Fibroblast of skin of abdomen (primary cell): ENCODE measurements around the gene ZCCHC2. TPM values are rescaled to one million over a fixed set of nuclear protein-coding genes. Genes with fewer than 3 reads are reported as not detected.

ENCODE experiments used
- DNase-seq: peaks from one replicate; pipeline ENCODE4 v3.0.0-alpha.2; 2013
- polyA plus RNA-seq, 2 experiments: library from polyadenylated mRNA; unstranded; fragments of 120-200 nt; gene quantifications; one replicate each; pipeline ENCODE4 v1.2.1, GENCODE V29; 2013; ENCODE audit not compliant: insufficient read length in 2 of 2

ZCCHC2 gene
- polyA plus RNA-seq (2013, experiment 1 of 2; ENCODE audit: insufficient read length), result 5.0 TPM
- 3.8 TPM for polyA plus RNA-seq (2013, experiment 2 of 2; ENCODE audit: insufficient read length)

DNA sequence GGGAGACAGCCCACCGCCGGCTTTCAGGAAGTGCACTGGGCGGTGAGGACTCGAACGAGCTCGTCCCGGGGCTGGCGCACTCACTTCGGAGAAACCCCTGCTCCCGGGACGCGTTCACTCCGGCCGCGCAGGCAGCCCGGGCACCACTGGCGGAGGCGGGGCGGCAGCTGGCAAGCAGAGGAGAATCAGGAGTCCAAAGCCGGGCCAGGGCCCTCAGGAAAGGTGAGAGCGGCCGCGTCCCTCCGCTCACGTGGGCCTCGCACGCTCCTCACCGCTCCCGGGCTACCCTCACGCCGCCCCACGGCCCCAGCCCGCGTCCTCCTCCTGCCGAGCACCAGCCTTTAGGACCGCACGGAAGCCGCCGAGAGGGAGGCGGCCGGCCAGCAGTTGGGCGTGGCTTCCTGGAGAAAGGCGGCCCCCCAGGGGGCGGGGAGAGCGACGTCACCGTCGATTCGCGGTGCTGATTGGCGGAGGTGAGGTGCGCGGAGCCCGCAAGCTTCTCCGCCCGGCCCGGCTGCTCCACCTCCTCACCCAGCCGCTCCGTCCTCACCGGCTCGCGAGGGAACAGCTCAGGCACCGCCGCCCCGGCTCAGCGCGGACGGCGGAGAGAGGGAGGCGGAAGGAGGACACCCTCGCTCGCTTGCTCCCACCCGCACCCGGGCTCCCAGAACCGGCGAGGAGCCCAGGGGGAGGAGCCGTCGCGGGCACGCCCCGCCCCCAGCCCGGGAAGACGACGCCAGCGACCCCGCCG, at the start of gene ZCCHC2:
ZCCHC2 (plus strand) TSS at position 522 of the 751 bp plus-strand sequence. CDS start 400 bp downstream, outside the sequence.
- DNase-seq, result peak; percentile 98

DNA sequence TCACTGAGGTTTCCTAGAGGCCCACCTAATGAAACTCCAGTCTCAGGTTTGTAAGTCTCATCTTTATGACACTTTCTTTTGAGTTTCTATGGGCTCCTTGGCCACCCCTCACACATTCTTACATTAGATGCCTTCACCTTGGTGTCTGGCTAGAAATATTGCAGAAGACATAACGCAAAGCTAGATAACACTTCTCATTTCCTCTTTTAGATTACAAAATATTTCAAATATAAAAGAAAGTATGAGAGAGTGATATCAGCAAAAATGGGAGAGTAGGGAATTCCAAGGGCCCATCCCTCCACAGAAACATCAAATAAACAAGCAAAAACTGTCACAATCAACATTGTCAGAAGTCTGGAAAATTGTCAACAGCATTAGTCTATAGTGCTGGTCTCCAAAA, 43.3 kb upstream of the ZCCHC2 start:
- DNase-seq, result no peak

DNA sequence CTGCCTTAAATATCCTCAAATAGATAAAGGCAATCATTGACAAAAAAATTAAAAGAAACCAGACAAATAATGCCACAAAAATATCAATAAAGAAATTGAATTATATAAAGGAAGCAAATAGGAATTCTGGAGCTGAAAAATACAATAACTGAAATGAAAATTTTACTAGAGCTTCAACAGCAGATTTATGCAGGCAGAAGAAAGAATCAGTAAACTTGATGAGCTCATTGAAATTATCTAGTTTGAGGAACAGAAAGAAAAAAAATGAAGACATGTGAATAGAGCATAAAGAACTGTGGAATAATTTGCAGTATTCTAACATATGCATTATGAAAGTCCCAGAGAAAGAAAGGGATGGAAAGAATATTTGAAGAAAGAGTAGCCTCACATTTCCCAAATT, 41.9 kb upstream of the ZCCHC2 start:
- DNase-seq, result no peak

DNA sequence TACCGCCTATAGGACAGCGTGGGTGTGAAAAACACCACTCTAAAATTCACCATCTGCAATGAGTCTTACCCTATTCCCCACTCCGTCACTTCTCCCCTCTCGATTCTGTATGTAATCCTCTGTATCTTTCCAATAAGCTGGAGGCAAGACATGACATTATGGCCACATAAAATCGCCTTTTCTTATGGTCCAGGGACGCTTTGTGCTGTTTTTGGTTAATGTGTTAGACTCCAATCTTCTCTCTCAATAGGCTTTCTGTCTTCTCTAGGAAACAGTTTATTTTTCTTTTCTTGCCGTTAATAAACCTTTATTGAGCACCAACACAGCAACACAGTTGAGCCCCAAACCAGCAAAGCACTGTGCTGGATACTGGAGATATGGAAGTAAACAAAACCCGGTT, 37.9 kb upstream of the ZCCHC2 start:
- DNase-seq, result no peak

DNA sequence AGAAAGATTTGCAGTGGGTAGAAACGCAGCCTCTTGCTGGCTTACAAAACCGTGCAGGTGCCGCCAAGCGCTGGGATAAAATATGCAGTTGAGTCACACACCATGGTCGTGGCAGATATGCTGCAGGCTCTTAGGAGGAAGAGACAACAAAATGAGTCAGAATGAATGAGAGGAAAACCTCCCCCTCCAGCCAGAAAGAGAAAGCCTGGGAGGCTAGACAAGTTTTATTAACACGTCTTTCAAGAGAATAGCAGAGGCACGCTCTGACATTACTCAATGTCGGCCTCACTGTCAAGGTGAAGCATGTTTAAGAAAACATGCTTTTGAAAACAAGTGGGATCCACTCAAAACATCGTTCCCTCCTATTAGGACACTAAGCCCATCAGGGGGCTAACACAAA, 37.1 kb upstream of the ZCCHC2 start:
- peak; percentile 67 for DNase-seq

DNA sequence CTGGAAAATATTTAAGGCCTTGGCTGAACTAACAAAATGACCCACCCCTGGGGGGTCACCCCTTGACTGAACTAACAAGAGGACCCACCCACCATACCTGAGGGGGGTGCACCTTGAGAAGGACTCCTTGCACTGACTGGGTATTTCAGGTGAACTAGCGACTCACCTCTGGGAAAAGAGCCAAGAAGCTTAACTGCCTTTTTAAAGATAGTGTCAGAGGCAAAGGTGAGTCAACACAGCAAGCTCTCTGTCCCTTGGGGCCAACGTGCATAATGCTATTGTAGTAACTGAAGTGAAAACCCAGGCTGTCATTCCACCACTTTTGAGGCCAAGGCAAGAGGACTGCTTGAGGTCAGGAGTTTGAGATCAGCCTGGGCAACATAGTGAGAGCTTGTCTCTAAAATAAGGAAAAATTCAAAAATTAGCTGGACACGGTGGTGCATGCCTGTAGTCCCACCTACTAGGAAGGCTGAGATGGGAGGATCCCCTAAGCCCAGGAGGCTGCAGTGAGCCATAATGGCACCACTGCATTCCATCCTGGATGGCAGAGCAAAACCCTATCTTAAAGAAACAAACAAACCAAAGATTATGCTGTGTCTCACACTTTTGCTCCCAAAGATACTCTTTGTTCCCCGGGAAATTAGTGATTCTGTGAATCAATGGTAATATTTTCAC, 36.4 kb upstream of the ZCCHC2 start:
- DNase-seq, result peak; percentile 22

DNA sequence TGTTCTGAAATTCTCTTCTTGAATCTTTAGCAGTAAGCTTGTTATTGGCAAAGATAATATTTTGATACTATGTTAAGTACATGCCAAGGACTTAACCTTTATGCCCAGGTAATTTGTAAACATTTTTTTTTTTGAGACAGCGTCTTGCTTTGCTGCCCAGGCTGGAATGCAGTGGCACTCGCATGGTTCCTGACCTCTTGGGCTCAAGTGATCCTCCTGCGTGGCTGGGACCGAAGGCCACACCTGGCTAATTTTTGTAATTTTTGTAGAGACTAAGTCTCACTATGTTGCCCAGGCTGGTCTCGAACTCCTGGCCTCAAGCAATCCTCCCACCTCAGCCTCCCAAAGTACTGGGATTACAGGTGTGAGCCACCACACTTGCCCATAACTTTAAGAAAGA, 35.7 kb upstream of the ZCCHC2 start:
- no peak for DNase-seq

DNA sequence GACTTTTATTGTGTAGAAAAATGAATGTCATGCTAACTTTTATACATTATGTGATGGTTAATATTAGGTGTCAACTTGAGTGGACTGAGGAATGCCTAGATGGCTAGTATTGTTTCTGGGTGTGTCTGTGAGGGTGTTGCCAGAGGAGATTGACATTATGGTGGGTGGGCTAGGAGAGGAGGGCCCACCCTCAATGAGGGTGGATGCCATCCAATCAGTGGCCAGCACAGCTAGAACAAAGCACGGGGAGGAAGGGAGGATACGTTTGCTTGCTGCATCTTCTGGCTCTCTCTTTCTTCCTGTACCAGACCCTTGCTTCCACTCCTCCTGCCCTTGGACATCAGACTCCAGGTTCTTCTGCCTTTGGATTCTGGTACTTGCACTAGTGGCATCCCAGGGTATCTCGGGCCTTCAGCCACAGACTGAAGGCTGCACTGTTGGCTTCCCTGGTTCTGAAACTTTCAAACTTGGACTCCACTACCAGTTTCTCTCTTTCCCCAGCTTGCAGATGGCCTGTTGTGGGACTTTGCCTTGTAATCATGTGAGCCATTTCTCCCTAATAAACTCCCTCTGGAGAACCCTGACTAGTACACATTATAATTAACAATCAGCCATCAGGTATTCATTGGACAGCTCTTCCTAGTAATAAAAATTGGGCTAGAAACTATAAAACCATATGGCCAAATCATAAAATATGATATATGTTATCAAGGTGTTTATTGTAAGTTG, 31.7 kb upstream of the ZCCHC2 start:
- DNase-seq, result no peak

DNA sequence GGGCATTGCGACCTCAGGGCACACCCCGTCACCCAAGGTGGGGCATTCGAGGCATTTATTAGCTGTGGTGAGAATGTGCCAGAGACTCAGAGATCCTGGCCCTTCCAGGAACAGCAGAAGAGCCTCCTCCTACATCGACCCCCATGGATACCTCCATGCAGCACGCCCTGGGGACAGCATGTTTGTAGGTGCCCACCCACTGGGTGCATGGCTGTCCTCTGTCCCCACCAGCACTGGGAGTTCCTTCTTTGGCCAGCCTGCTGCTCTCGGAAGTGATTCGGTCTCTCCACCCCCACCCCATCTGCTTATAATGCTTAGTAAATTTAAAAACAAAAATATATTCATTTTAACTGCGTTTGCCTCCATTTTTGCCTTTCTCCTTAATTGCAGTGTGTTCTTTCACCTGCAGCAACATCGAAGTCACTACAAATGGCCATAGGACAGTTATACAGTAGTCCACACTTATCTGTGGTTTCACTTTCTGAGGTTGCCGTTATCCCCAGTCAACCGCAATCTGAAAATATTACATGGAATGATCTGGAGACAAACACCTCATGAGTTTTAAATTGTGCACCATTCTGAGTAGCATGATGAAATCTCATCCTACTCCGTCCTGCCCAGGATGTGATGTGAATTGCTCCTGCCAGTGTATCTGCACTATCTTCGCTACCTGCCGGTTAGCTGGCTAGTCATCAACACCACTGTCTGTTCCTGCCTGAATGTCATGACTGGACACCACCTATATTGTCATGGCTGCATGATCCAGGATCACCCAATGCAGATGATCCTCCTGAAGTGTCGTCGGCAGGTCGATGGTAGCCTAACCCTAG, 29.6 kb upstream of the ZCCHC2 start:
- DNase-seq, result no peak

DNA sequence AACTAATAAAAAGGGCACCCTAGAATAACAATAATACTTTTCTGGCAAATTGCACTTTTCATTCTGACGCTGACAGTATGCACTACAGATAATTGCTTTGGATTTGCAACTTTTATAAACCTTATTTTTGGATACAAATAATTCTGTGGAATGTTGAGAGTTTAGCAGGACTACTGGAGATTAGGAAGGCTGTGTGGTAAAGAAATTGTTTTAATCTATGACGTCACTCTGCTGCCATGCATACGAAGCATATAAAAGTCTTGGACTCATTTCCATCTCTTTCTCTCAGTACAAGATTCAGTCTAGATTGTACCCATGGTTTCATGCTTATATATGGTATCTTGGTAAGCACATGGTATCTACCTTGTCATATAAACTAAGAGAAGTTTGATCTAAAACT, 28.1 kb upstream of the ZCCHC2 start:
- DNase-seq, result no peak

DNA sequence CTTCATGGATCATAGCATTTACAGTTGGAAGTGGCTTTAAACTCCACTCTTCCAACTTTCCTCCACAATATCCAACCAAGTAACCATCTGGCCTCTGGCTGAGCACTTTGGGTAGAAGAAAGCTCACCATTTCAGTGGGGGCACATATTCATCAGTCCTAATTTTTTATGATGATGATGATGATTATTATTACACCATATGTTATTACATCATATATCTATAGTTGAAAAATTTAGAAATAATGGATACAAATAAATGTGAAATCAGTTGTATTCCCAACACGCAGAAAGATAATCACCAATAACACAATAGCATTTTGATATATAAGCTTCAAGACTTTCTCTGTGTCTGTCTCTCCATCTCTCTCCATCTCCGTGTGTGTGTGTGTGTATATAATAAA, 26.6 kb upstream of the ZCCHC2 start:
- DNase-seq, result no peak

DNA sequence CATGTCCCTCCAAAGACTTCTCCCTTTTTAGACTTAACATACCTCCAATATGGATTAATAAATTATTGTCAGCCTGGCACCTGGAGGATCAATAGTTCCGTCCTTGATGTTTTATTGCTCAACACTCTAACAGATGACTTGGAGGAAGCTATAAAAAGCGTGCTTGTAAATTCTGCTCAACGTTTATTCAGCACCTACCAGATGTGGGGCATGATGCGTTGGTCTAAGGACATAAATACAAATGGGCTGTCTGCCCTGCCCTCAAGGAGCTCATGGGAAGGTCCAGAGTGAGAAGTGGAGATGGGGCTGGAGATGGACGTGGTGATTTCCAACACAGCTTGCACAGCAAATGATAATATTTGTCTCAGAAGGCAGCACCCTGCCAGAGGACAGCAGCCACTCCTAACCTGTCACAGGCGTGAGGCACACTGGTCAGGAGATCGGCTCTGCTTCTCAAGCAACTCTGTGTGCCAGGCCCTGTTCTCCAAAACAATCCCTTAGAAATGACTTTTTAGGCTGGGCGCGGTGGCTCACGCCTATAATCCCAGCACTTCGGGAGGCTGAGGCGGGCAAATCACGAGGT, 25.5 kb upstream of the ZCCHC2 start:
- no peak for DNase-seq

DNA sequence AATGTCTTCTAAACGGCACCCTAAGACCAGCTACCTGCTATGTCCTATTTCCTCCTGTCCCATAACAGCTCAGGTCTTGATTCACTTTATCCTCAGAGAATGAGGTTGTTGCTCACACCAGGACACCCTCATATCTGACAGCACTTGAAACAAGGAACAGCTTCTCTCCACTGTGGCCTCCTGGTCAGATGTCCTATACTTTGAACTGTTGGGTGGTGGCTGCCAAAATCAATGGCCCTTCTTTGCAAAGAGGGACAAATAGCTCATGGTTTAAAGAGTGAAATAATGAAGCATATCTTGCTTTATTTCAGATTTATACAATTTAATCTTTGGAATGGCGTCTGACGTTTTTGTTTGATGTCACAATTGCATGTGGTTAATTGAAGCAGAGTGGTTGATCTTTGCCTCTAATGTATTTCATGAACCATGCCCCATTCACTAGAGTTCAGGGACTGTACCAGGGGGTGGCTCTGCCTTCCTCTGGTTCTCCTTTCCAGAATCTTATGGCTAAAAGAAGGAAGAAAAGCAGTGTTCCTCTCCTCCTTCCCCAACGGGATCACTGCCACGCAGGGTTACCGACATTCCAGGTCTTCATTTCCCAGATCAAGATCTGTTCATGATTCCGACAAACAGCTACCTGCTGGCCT, 24.1 kb upstream of the ZCCHC2 start:
- no peak for DNase-seq

DNA sequence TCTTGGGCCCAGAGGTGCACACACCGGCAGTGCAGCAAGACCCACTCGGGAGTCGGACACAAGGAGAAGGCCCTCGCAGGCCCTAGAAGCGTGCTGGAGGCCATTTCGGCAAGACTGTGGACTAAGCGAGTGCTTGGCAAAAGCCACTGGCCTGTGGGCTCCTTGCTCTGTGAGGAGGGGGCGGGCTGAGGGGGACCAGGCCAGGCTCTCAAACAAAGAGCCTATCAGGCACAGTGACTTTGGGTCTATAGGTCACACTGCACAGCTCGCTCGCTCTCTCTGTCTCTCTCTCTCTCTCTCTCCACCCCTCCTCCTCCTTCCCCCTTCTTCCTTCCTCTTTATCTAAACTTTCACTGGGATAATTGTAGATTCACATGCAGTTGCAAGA, 23.6 kb upstream of the ZCCHC2 start:
- DNase-seq, result no peak

DNA sequence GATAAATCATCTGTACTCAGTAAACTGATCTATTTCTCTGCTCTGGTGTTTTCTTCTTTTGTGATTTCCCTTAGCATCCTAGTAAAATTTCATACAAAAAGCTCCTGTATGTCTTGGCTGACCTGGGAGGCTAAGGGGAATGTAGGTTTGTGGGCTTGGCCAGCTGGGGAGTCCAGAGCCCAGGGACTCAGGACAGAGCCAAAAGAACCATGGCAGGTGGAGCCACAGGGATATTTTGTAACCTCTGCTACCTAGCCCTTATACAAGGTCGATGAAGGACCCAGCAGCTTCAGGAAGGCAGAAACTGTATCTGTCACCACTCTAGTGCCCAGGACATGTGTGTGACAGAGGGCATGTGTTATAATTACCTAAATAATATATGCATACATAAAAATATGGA, 22.7 kb upstream of the ZCCHC2 start:
- DNase-seq, result no peak

DNA sequence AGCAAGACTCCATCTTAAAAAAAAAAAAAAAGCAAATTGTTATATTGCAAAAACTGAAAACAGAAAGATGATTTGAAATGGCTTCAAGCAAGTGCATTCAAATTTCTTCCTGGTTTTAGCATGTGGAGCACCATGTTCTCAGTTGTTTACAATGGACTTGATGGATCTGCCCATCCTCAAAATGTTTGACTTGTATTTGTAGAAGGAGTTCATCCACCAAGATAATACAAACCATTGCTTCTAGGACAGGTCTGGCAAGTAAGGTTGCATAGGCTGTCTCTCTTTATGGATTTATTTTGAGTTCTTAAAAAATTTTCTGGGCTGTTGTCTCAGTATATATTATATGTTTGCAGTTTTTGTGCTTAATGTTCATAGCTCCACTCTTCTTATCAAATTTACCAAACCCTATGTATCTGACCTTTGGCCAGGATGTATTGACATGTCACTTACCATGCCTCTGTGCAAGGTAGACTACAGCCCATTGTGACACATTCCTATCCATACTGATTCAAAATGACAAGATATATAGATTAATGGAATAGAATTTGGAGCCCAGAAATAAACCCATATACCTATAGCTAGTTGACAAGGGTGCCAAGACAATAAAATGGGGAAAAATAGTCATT, 21.7 kb upstream of the ZCCHC2 start:
- no peak for DNase-seq

DNA sequence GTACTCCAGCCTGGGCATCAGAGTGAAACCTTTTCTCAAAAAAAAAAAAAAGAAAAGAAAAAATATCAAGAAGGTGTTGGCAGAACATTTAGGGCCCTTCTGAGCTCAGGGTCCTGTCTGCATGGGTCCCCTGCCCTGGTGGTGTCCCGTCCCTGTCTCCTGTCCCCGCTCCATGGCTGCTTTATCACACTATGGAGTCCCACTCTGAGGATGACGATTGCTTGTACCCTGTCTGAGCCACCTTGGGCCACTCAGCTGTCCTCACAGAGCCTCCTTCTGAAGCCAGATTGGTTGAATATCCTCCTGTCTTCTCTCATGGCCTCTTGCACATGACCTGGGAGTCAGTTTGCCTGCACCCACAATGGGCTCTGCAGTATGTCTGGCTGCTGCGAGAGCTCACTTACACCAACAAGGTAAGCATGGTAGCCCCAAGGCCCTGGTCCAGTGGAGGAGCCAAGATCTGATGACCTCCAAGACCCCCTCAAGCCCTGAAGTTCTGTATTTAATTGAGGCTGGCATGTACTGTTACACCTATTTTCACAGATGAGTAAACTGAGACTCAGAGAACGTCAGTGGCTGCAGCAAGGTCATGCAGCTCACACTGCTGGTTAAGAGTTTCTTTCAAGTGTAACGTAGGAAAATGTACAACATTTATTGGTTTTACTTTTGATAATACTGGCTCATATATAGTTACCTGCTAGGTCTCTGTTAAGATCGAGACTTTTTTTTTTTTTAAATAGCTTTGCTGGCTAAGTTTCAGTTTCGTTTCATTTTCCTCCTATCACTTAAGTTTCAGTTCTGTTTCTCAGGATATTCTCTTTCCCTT, 16.9 kb upstream of the ZCCHC2 start:
- DNase-seq, result no peak

DNA sequence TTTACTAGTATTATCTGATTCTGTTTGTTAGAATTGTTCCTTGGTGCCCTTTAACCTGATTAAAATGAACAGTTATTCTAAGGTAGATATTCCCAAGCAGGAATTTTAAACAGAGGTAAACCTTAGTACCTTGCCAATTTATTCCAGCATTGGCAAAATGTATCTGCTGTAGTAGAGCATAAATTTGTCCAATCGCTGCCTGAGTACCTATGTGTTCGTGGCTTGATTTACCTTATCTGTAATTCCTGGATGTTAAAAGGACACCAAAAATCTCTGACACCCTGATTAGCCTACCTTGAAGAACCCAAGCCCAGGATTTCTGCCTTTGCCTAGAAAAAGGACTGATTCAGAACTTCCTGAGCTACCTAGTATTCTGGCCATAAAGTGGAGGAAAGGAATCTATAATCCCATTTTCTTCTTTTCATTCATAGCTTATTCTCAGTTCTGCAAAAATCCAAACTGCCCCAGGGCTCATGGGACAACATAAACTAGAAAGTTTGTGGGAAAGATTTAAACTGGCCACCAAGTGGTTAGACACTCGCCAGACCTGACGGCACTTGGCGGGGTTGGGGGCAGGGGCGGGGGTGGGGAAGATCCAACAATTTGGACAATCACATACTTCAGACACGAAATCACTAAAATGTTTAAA, 16.2 kb upstream of the ZCCHC2 start:
- DNase-seq, result no peak

DNA sequence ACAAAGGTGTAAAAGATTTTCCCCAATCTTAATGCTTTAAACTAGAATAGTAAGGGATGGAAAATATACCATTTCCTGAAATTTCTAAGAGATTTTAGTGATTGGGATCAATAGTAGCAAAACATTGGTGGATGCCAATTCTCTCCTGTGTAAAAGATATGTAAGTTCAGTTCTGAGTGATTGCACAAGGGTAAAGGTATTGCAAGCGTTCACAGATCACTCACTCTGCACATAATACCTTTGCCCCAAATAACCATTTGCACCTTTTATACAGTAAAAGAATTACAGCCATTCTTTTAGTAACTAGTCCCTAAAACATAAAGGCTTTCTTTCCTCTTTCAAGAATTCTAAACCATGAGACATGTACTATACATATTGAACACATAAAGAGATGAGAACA, 13.0 kb upstream of the ZCCHC2 start:
- no peak for DNase-seq

DNA sequence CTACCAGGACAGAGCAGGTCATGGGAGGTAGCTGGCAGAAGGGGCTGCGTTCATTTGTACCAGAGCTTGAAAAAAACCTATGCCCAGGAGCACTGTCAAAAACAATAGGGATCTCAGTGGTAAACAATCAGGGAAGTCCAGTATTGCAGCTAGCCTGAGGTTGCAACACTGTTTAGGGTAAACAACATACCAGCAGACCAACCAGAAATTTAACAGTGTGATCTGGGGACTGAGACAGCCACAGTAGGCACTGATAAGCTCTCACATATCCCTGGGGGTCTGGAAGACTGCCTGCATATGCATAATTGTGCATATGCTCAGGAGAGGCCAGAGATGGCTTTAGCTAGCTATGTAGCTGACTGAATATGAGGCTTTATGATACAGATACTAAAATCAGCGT, 12.0 kb upstream of the ZCCHC2 start:
- no peak for DNase-seq
